PC-9 (cell line): Measurements from ENCODE around the gene RIMBP2.

Source experiments
- EZH2 ChIP-seq: fragments of 200-600 bp; sonication (generic); IDR thresholded peaks from 2 replicates; pipeline ENCODE4 v1.8.0; 2017; ENCODE audit warnings: antibody characterized with exemption, low read depth
- TF ChIP-seq, protein P1 (sequence below): fragments of 200-600 bp; sonication (generic); conservative IDR thresholded peaks from 2 replicates; pipeline ENCODE4 v1.6.1; 2017; ENCODE audit warnings: mixed run types, antibody characterized with exemption, mild to moderate bottlenecking, moderate library complexity

DNA sequence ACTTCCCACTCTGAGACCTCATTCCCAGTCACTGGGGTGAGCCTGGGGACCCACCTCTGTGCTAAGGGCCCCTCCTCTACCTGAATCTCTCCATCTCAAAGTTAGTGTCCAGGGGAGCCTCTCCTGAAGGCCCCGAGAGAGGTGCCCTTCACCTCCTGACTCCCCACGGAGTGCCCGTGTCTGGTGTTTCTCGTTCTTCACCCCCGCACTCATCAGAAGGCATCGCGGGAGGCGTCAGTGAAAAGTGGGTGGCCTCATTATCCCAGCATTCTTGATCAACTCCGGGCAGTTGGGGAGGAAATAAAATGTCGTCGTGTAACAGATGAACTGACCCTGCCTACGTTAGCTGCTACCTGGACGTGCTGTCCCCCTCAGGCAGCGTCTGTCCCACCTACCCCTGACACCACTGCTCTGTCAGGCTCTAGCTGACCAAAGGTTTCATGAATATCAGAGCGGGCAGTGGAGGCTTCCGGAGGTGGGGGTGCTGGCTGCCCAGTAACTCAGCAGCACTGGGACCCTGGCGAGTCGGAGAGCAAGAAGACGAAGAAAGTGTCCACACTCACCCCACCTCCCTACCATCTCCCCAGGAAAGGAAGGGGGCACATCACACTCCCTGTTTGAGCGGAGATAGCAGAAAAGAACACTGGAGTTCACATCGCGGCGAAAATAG, 275.6 kb downstream of the RIMBP2 start:
- TF ChIP-seq, protein P1, sequence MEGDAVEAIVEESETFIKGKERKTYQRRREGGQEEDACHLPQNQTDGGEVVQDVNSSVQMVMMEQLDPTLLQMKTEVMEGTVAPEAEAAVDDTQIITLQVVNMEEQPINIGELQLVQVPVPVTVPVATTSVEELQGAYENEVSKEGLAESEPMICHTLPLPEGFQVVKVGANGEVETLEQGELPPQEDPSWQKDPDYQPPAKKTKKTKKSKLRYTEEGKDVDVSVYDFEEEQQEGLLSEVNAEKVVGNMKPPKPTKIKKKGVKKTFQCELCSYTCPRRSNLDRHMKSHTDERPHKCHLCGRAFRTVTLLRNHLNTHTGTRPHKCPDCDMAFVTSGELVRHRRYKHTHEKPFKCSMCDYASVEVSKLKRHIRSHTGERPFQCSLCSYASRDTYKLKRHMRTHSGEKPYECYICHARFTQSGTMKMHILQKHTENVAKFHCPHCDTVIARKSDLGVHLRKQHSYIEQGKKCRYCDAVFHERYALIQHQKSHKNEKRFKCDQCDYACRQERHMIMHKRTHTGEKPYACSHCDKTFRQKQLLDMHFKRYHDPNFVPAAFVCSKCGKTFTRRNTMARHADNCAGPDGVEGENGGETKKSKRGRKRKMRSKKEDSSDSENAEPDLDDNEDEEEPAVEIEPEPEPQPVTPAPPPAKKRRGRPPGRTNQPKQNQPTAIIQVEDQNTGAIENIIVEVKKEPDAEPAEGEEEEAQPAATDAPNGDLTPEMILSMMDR: no peak
- TF ChIP-seq EZH2: no peak
